DLD1 (cell line): Measurements from ENCODE around the gene SRSF5.
"Not testable (repeated sequence)": the region's sequence is repeated elsewhere in the genome, so short reads cannot be mapped to it uniquely, and the experiment has no call there.

ENCODE experiments used
- in situ Hi-C: cut with HindIII; loops from 2 replicates; pipeline ENCODE4 v1.10.0; 2017; ENCODE audit warnings: low sequenced_read_pairs

The SRSF5 gene

DNA sequence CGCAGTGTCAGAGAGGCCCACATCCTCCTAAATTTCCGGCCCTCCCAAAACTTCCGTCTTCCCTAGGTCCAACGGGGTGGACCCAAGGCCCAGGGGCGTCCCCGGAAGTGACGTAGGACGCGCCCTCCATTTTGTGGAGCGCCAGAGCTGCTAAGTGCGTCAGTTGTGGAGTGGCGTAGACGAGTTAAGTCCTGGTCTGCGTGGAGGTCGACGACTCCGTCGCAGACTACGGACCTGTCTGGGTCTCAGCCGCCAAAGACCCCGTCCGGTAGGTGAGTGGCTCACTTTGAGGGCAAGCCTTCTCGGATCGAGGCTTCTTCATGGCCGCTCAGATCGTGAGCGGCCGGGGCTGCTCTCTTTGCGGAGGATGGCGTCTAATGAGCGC lies at the start of gene SRSF5:
SRSF5 (plus strand) TSS at position 159 of the 385 bp plus-strand sequence. CDS start 1,015 bp downstream, outside the sequence.
- in situ Hi-C loops = no loop called here

DNA sequence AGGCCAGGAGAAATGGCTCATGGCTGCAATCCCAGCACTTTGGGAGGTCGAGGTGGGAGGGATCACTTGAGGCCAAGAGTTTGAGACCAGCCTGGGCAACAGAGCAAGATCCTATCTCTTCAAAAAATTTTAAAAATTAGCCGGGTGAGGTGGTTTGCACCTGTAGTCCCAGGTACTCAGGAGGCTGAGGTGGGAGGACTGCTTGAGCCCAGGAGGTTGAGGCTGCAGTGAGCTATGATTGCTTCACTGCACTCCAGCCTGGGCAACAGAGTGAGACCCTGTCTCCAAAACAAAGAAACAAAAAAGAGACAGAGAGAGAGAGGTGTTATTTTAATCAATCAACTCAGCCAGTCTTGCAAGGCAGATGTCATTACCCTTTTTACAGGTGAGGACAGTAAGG lies 48.3 kb upstream of the SRSF5 start:
- in situ Hi-C loops = not testable (repeated sequence)

DNA sequence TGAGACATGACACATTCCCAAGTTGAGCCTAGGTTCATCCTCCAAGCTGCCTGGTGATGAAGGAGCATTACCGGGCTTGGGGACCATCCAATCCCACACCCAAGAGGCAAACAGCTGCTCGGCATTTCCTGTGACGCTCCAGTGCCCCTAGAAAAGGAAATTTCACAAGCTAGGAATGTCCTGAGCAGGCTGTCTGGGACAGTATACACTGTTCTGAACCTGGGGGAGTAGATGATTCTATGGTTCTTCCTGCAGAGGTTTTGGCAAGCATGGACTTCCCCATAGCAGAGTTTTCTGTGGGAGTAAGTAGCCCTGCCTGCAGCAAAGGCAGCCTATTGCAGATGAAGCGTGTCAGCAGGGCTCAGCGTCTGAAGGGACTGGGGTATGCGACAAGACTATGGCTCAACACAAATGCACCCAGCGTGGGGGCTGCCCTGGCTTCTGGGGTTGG lies 47.4 kb upstream of the SRSF5 start:
- in situ Hi-C loops = no loop called here

DNA sequence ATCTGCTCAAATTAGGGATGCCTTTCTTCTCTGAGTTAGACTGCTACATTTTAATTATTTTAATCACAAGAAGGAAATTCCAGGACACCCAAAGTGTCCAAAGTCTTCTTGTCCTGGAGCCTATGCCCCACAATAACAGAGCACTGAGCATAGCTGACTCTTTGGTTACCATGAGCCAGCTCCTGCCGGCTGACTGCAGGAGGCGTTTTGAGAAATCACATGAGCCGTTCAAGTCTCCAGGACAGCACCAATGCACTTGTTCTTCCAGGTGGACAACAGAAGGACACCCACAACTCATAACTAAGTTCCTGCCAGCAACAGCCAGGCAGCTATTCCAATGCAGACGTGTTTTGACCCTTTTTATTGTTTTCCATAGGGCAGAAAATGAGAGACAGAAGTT lies 46.0 kb upstream of the SRSF5 start:
- in situ Hi-C loops = no loop called here

DNA sequence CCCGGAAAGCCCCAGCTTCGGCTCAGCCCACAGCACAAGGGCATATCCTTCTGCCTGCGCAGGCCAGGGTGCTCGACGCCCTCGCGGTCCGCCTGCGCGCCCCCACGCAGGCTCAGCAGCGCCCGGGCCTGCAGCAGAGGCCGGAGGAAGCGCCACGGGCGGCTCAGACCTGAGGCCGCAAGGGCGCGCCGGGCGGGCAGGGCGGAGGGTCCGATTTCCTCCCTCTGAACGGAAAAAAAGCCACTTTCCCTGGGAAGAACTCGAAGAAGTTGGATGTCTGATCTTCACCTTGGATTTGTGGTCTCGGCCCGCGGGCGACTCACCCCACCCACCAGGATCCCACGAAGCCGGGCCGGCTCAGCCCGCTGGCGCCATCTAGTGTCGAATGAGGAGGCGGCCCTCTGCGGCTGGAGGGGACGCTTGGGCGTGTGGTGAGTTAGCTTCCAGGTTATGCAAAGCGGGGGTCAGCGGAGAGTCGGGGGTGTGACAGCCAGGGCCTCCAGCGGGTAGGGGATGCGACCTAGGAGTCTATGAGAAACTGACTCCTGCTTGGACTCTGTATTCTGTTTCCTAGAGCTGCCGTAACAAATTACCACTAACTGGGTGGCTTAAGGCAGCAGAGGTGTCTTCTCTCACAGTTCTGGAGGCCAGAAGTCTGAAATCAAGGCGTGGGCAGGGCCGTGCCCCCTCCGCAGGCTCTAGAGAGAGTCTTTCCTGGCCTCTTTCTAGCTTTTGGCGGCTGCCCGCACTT lies 40.0 kb upstream of the SRSF5 start:
- in situ Hi-C loops = no loop called here

DNA sequence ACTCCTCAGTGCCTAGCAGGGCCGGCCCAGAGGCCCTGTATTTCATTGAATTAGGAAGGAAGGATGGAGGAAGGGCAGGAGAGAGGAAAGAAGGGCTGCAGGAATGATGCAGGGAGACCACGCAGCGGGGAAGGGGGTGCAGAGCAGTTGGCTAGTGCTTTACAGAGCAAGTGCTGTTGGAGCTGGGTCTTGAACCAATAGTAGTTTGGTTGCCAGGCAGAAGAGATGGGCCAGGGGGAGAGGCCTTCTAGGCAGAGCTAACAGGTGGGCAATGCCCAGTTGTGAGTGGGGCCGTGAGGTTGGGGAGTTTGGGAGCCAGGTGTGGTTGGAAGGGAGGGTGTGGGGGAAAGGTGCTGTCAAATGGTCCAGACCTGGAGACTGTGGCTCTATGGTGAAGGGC lies 39.1 kb upstream of the SRSF5 start:
- in situ Hi-C loops = no loop called here

DNA sequence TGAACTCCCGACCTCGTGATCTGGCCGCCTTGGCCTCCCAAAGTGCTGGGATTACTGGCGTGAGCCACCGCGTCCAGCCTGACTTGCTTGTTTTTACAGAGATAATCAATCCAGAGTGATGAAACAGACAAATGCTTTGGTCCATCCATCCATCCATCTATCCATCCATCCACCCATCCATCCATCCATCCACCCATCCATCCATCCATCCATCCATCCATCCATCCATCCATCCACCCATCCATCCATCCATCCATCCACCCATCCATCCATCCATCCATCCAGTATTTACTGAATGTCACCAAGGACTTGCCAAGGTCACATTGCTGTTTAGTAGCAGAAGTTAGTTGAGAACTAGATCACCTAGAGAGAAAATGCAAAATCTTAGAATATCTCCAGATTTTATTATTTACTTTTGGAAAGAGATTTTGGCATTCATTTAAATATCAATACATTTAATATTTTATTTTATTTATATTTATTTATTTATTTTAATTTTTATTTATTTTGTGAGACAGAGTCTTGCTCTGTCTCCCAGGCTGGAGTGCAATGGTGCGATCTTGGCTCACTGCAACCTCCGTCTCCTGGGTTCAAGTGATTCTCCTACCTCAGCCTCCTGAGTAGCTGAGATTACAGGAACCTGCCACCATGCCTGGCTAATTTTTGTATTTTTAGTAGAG lies 34.9 kb upstream of the SRSF5 start:
- in situ Hi-C loops = not testable (repeated sequence)

DNA sequence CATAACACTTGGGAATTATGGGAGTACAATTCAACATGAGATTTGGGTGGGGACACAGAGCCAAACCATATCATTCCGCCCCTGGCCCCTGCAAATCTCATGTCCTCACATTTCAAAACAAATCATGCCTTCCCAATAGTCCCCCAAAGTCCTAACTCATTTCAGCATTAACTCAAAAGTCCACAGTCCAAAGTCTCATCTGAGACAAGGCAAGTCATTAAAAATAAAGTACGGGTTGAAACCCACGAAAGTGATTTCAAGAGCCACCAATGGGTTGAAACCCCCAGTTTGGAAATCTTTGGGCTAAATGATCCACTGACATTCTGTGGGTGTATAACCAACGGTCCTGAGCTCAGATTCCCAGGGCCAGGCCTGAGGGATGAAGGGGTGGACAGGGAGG lies 30.5 kb upstream of the SRSF5 start:
- in situ Hi-C loops = not testable (repeated sequence)

DNA sequence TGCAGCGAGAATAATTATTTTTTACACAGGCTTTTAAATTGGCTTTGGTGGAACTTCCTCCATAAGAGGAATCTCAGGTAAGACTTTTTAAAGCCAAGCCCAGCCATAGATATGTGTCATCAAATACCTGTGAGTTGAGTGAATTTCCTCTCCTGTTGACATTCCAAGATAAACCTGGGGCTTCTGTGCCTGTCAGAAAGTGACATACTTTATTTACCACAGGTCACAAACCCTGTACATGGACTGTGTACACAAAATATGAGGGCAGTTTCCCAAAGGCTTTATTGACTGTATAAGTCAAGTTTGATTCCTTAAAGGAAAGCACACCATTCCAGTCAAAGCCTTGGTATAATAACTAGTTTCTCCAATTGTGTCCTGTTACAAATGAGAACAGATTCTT lies 25.9 kb upstream of the SRSF5 start:
- in situ Hi-C loops = no loop called here

DNA sequence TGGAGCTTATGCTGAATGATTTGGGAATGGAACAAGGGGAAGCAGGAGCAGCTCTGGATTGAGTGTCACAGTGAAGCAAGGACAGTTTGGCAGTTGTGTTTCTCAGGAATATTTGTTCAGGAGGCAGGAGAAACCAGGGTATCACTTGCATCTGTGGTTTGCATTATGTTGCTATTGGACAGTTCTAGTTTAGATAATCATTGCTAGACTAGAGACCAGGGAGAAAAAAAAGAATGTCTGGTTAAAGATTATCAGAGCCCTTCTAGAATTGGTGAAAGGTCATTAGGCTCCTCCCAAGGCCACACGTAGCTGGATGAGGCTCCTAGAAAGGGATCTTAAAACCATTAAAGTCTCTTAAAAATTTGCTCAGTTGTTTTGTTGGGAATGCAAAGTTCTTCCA lies 17.0 kb upstream of the SRSF5 start:
- in situ Hi-C loops = no loop called here

DNA sequence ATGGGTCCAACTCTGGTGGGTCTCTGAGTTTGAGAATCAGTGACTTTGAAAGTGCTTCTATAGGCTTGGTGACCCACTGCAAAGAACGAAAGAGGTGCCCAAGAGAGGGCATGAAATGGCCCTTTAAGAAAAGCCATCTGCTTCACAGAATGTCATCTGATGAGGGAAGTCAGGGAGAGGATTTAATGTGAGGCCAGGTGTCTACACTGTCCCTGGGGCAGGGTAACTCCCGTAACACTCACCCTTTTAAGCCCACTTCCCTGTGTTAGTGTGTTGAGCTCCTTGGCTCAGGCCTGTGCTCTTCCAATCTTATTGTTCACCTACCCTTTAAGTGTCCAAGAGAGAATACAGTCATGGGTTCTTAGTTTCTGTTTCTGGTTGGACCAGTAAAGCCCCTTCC lies 16.4 kb upstream of the SRSF5 start:
- in situ Hi-C loops = no loop called here

DNA sequence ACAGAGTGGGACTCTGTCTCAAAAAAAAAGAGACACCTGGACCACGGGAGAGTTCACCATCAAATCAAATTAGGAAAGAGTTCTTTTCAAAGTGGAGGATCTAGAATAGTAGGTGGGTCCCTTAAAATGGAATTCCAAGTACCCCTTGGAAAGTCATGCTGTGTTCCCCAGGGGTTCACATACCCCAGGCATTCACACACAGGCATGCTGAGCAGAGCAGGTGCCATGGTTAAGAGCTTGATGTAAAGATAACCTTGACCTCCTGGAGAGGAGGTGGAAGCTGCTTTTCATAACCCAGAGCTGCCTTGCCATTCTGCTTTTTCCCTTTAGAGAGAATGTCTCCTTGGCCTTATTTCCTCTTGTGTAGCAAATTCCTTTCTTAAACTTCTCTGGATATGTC lies 14.2 kb upstream of the SRSF5 start:
- in situ Hi-C loops = no loop called here

DNA sequence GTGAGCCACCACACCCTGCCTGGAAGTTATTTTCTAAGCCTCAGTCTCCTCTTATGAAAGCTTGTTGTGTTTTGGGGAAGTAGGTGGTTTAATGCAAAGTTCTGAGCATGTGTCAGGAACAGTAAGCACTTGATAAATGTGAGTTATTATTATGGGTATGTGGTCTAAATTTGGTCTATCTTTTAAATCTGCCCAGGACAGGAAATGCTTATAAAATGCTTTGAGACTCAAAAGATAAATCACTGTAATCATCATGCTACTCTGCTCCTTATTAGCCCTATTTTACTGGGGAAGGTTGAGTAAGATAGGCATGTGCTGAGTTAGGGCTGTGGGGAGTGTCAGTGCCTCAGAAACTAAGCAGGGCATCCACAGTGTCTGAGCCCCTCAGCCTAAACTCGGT lies 13.1 kb upstream of the SRSF5 start:
- in situ Hi-C loops = no loop called here

DNA sequence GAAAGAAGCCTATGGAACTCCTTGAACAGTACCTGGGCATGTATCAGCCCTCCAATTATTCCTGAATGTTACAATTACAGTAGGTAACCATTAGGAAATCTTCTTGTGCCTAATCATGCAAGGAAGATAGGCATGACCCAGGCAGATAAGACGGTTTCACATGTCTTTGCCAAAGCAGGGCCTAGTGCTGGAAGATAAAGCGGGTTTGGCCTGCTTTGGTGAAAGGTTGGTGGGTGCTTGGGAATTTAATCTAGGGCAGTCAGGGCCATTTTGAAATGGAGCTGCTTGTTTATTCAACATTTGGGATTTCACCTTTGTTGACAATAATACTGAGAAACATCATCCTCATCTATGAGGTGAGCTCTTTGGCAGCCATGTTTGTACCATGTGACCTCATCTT lies 12.5 kb upstream of the SRSF5 start:
- in situ Hi-C loops = no loop called here

DNA sequence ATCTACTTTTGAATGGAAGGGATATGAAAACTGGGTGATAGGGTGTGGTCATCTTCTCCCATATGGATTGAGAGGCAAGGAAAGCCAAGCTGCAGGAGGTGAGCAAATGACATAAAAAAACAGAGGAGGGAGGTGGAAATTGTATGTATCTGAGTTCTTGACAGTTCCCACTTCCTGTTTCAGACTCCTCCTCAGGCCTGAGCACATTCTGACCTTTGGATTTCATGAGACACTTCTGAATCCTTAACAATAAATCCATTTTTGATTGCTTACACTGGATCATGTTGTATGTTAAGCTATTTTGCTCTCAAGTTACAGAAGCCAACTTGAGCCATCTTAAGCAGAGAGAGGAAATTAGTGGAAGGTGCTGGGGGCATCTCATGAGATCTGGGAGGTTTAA lies 11.6 kb upstream of the SRSF5 start:
- in situ Hi-C loops = no loop called here

DNA sequence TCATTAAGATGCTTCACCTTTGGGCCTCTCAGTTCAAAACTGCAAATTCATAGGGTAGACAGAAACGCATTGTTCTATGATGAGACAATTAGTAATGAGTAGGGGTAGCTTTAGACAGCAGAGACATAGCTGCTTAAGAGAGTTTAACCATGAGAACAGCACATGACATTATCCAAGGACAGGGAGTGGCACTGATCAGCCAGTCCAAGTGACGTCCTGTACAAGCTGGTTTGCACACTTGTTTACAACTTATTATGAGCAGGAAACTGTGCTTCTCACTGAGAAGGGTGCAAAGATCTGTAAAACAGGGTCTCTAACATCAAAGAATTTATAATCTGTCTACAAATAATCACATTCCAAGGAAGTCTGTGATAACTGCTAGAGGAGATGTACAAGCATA lies 11.2 kb upstream of the SRSF5 start:
- in situ Hi-C loops = no loop called here

DNA sequence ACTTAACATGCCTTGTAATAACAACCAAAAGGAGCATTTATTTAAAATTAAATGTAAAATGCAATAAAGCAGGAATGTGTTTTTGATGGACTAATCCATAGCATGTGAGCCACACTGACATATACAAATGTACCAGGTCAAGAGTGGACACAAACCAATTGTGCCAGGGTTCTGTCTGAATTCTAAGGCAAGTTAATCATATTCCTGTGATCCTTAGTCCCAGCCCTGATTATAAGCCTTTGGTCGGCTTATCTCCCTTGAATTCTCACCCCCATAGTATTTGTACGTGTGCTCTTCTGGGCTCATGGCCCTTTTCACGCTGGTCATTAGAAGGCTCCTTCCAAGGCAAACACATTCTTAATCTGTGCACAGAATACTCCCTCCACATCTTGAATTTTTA lies 10.6 kb upstream of the SRSF5 start:
- in situ Hi-C loops = no loop called here

DNA sequence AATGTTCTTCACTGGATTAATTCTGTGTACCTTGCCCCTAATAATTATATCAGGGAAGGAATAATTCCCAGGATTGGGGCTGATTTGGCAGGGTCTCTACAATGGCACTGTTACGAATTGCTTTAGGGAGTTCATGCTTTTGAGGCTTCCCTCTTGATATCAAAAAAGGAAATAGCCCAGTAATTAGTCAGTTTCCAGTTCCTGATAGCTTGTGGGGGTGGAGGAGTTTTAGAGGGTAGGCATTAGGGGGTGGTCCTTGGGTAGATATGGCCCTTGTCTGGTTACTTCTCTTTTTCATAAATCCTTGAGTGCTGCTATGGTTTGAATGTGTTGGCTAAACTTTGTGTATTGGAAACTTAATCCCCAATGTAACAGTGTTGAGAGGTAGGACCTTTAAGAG lies 6.1 kb upstream of the SRSF5 start:
- in situ Hi-C loops = no loop called here

DNA sequence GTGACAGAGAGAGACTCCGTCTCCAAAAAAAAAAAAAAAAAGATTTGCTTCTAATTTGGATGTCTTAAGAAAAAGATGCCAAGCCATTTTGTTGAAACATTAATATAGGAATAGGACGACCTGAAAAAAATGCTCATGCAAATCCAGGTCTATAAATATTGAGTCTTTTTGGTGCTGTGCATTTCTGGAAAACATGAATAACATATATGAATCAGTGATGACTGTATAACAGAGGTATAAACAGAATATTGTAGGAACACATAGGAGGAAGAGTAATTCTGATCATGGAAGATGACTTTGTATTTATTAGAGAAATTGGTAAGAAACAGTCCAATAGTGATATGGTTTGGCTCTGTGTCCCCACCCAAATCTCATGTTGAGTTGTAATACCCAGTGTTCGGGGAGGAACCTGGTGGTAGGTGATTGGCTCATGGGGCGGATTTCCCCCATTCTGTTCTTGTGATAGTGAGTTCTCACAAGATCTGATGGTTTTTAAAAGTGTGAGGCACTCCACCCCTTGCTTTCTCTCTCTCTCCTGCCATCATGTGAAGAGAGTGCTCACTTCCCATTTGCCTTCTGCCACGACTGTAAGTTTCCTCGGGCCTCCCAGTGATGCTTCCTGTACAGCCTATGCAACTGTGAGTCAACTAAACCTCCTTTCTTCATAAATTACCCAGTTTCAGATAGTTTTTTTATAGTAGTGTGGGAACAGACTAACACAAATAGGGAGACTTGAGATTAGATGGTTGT lies 3.0 kb upstream of the SRSF5 start:
- in situ Hi-C loops = no loop called here

DNA sequence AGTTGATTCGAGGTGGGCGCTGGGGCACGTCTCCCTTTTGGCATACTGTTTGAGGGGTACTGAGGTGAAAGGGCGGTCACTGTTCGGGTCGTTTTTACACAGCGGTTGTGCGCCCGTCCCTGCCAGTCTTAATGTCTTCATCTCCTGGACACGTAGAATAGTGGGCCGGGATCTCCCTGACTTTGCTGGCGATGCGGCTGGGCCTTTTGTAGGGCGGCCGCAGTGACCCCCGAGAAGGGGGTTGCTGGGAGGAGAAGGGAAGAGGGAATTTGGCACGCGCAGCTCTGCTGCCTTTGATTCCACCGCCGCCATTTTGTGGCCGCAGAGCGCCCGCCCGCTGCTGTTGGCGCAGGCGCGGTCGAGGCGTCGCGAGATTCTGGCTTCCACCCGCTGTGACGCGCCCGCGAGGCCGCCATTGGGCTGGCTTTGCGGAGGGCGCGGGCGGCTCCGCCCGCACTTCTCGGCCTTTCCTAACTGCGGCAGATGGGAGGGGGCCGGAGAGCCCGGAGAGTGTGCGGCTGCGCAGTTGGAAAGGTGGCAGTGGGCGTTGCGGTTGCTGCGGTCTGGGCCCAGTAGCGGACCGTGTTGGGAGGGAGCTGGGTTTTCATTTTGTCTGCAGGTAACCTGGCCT lies 542 bp downstream of the SRSF5 start:
- in situ Hi-C loops = no loop called here

DNA sequence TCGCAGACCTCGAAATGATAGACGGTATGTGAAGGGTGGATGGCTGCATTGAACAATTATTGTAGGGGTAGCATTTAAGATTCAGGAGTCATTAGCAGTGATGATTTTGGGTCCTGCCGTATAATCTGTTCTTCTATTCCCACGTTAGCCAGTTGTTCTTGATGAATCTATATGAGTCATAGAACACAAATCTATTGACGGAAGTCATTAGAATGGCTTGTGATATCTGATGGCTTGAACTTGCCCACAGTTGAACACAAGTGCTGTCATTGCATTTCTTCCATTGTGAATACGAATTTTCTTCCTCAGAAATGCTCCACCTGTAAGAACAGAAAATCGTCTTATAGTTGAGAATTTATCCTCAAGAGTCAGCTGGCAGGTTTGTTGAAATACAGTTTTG lies 1.9 kb downstream of the SRSF5 start:
- in situ Hi-C loops = no loop called here
